Endothelial cell of umbilical vein (primary cell): ENCODE measurements around the gene TBCD. TPM values are rescaled to one million over a fixed set of nuclear protein-coding genes. Genes with fewer than 3 reads are reported as not detected.

Source experiments
- BruUV-seq: library from RNA; stranded (reverse); fragments of 400-500 nt; replicated peaks from 2 replicates; lab custom pipeline; 2021; lab: Mats Ljungman, UMichigan
- CTCF ChIA-PET: fragments of 300-600, 350-600 bp; sonication (Branson Sonifier 250); formaldehyde crosslinking; loops from one replicate; lab custom pipeline; 2021; ENCODE audit warnings: antibody characterized with exemption, inconsistent platforms; lab: Charles Lee
- POLR2A ChIA-PET: fragments of 300-600, 350-600 bp; sonication (Branson Sonifier 250); formaldehyde crosslinking; loops from one replicate; lab custom pipeline; 2021; ENCODE audit warnings: antibody characterized with exemption, inconsistent platforms; lab: Charles Lee
- DNase-seq: peaks from one replicate; pipeline ENCODE4 v3.0.0-alpha.2; 2011; ENCODE audit warnings: low read depth, low spot score
- FAIRE-seq: peaks from 2 replicates; lab custom pipeline; 2011; peaks lifted over from hg19 to GRCh38; lab: Jason Lieb, UNC
- H2AFZ ChIP-seq: 2 replicates; pipeline ENCODE4 v1.6.0; 2012; ENCODE audit warnings: low read depth, low read length, control low read depth, inconsistent platforms
- H3K27ac ChIP-seq: 2 replicates; pipeline ENCODE4 v1.5.1; 2011; ENCODE audit warnings: low read depth, mild to moderate bottlenecking, control low read depth, low read length, moderate library complexity; ENCODE audit not compliant: insufficient read depth
- H3K27me3 ChIP-seq, 2 experiments: 2 replicates each; pipeline versions ENCODE4 v1.6.0 to v1.6.1; 2011; ENCODE audit warnings: low read length in 2 of 2, mixed read lengths in 1 of 2; ENCODE audit not compliant: control insufficient read depth in 2 of 2, insufficient read depth in 2 of 2
- H3K36me3 ChIP-seq, 2 experiments: 2 replicates in 1 of 2; 3 replicates in 1 of 2; pipeline ENCODE4 v1.5.1; 2011; ENCODE audit warnings: low read length in 2 of 2, mild to moderate bottlenecking in 1 of 2, moderate library complexity in 1 of 2; ENCODE audit not compliant: control insufficient read depth in 2 of 2, insufficient read depth in 2 of 2; ENCODE audit errors: extremely low read depth in 1 of 2
- H3K4me1 ChIP-seq: 3 replicates; pipeline ENCODE4 v1.5.1; 2011; ENCODE audit warnings: mild to moderate bottlenecking, low read length; ENCODE audit not compliant: control insufficient read depth, insufficient read depth; ENCODE audit errors: extremely low read depth
- H3K4me2 ChIP-seq: 2 replicates; pipeline ENCODE4 v1.6.1; 2011; ENCODE audit warnings: low read length, control low read depth, mixed read lengths; ENCODE audit not compliant: insufficient read depth
- H3K4me3 ChIP-seq, 3 experiments: fragments of 200-600 bp in 1 of 3; sonication (generic), shearing (Covaris generic) in 1 of 3; replicated peaks in 1 of 3; 2 replicates each; pipeline ENCODE4 v1.5.1; 2011 to 2016; ENCODE audit warnings: control low read depth in 3 of 3, low read length in 3 of 3, mild to moderate bottlenecking in 2 of 3, inconsistent platforms in 1 of 3, low read depth in 1 of 3, moderate library complexity in 1 of 3; ENCODE audit not compliant: insufficient read depth in 1 of 3
- H3K79me2 ChIP-seq: 2 replicates; pipeline ENCODE4 v1.6.0; 2012; ENCODE audit warnings: low read length, inconsistent platforms; ENCODE audit not compliant: control insufficient read depth, insufficient read depth
- H3K9ac ChIP-seq: replicated peaks from 2 replicates; pipeline ENCODE3; 2011; ENCODE audit warnings: low read length, control low read depth; ENCODE audit not compliant: insufficient read depth; ENCODE audit errors: extremely low read depth
- H3K9me1 ChIP-seq: replicated peaks from 3 replicates; pipeline ENCODE4 v1.6.0; 2011; ENCODE audit warnings: mild to moderate bottlenecking, low read length; ENCODE audit not compliant: control insufficient read depth, insufficient read depth; ENCODE audit errors: extremely low read depth
- H3K9me3 ChIP-seq: replicated peaks from 2 replicates; pipeline ENCODE4 v1.5.1; 2012; ENCODE audit warnings: low read length, inconsistent platforms; ENCODE audit not compliant: control insufficient read depth, insufficient read depth
- H4K20me1 ChIP-seq: replicated peaks from 2 replicates; pipeline ENCODE3; 2011; ENCODE audit warnings: mild to moderate bottlenecking, low read length; ENCODE audit not compliant: control insufficient read depth, insufficient read depth; ENCODE audit errors: extremely low read depth
- EZH2 ChIP-seq: IDR thresholded peaks from 2 replicates; pipeline ENCODE4 v1.6.1; 2012; ENCODE audit warnings: borderline replicate concordance, low read depth, mild to moderate bottlenecking, moderate library complexity, low read length, inconsistent platforms; ENCODE audit not compliant: severe bottlenecking
- FOS ChIP-seq: IDR thresholded peaks from 2 replicates; pipeline ENCODE4 v1.6.1; 2011; ENCODE audit warnings: mild to moderate bottlenecking, low read length, moderate library complexity, borderline replicate concordance; ENCODE audit not compliant: insufficient read depth
- GATA2 ChIP-seq: IDR thresholded peaks from 2 replicates; pipeline ENCODE4 v1.7.0; 2011; ENCODE audit warnings: low read depth, mild to moderate bottlenecking, moderate library complexity, mixed read lengths, low read length; ENCODE audit not compliant: insufficient read length, insufficient read depth
- JUN ChIP-seq: IDR thresholded peaks from 2 replicates; pipeline ENCODE4 v1.6.1; 2011; ENCODE audit warnings: borderline replicate concordance, low read depth; ENCODE audit not compliant: insufficient read length, insufficient read depth
- MAX ChIP-seq: IDR thresholded peaks from 2 replicates; pipeline ENCODE4 v1.6.1; 2011; ENCODE audit not compliant: insufficient read depth, insufficient read length
- MYC ChIP-seq: IDR thresholded peaks from one replicate; pipeline ENCODE4 v1.6.1; 2011; ENCODE audit warnings: mild to moderate bottlenecking, low read depth, low read length
- POLR2A ChIP-seq: IDR thresholded peaks from 2 replicates; pipeline ENCODE4 v1.6.1; 2012; ENCODE audit warnings: low read depth, mild to moderate bottlenecking, control low read depth, low read length
- POLR2AphosphoS5 ChIP-seq: IDR thresholded peaks from 2 replicates; pipeline ENCODE4 v1.6.1; 2012; ENCODE audit warnings: low read depth, mild to moderate bottlenecking, control low read depth, low read length, moderate library complexity; ENCODE audit not compliant: insufficient read depth
- dilution Hi-C: fragments of 300-500 bp; cut with MboI; formaldehyde crosslinking; loops from one replicate; pipeline ENCODE4 v1.15.0; 2019; ENCODE audit warnings: low sequenced_read_pairs; ENCODE audit not compliant: extremely low pct_ligation_motif_present
- intact Hi-C: fragments of 100-400 bp; cut with micrococcal nuclease; formaldehyde crosslinking; loops from one replicate; pipeline ENCODE4 v1.10.0; 2022
- polyA plus RNA-seq, 4 experiments: library from polyadenylated mRNA; depleted of rRNA in 3 of 4; stranded (reverse) in 3 of 4; unstranded in 1 of 4; fragments of >200 nt; gene quantifications; 2 replicates each; pipeline versions ENCODE4 v1.2.1 to v1.2.3, GENCODE V29; 2011 to 2012; ENCODE audit warnings: missing spikeins in 1 of 4
- total RNA-seq: library from RNA; stranded (reverse); gene quantifications from 2 replicates; pipeline ENCODE4 v1.2.3, GENCODE V29; 2021
- TF ChIP-seq, protein P1 (sequence below), 2 donors: IDR thresholded peaks; 1 replicate in 1 of 2; 2 replicates in 1 of 2; pipeline ENCODE4 v1.5.1; 2011; ENCODE audit warnings: low read length in 2 of 2, mild to moderate bottlenecking in 2 of 2, moderate library complexity in 2 of 2, control low read depth in 1 of 2, inconsistent platforms in 1 of 2, low read depth in 1 of 2; ENCODE audit not compliant: insufficient read depth in 1 of 2; ENCODE audit errors: extremely low read depth in 1 of 2

Gene TBCD
- total and polyA plus RNA-seq, 2 donors (not counting 3 experiments of a cell fraction or from before 2014, with no cell fraction given), result 121 to 145 TPM

- Histone ChIP-seq H3K9me1 (no peaks in the 10 kb centered on the region), H3K79me2 (no peaks in the 10 kb centered on the region), H4K20me1 (no peaks in the 10 kb centered on the region), H3K27ac (no peak overlapping the region), H3K27me3 (no peaks in the 10 kb centered on the region), H3K9me3 (no peaks in the 10 kb centered on the region), H2AFZ (no peak overlapping the region), H3K4me1 (peaks cover 9% of the 10 kb centered on the region), H3K4me3 (no peak overlapping the region), H3K4me2 (no peak overlapping the region), H3K9ac (no peak overlapping the region), H3K36me3 (no peaks in the 10 kb centered on the region)
- FAIRE-seq (no peak), DNase-seq (no peak)
- intact Hi-C loops (loop anchor here (5.0 kb wide), 2 partner anchors 117 to 183 kb away; no protein-coding TSS in a partner anchor), dilution Hi-C loops (no loop called here)
- CTCF ChIA-PET, result no interaction called here
- POLR2A ChIA-PET, result no interaction called here
- BruUV-seq, result no TSS peak
- TF ChIP-seq POLR2A, result no peak
- TF ChIP-seq MAX, result no peak
- no peak for TF ChIP-seq EZH2
- TF ChIP-seq FOS, result no peak
- TF ChIP-seq JUN, result no peak
- no peak for TF ChIP-seq GATA2
- TF ChIP-seq POLR2AphosphoS5, result no peak
Observed at GRCh38 chr17:82964851-82965341, 213.0 kb downstream of the TBCD start.

- Histone ChIP-seq H4K20me1 (no peaks in the 10 kb centered on the region), H3K27ac (no peak overlapping the region), H3K36me3 (no peaks in the 10 kb centered on the region), H3K9me1 (no peaks in the 10 kb centered on the region), H3K27me3 (no peaks in the 10 kb centered on the region), H3K4me2 (no peak overlapping the region), H3K4me1 (peaks cover 9% of the 10 kb centered on the region), H3K79me2 (no peaks in the 10 kb centered on the region), H2AFZ (no peak overlapping the region), H3K9me3 (no peaks in the 10 kb centered on the region), H3K4me3 (no peak overlapping the region), H3K9ac (no peak overlapping the region)
- CTCF ChIA-PET, result no interaction called here
- POLR2A ChIA-PET, result no interaction called here
- FAIRE-seq (no peak), DNase-seq (no peak)
- no peak for TF ChIP-seq EZH2
- no peak for TF ChIP-seq JUN
- no peak for TF ChIP-seq FOS
- TF ChIP-seq MYC, result no peak
- TF ChIP-seq POLR2A, result no peak
- TF ChIP-seq GATA2, result no peak
- TF ChIP-seq, protein P1, sequence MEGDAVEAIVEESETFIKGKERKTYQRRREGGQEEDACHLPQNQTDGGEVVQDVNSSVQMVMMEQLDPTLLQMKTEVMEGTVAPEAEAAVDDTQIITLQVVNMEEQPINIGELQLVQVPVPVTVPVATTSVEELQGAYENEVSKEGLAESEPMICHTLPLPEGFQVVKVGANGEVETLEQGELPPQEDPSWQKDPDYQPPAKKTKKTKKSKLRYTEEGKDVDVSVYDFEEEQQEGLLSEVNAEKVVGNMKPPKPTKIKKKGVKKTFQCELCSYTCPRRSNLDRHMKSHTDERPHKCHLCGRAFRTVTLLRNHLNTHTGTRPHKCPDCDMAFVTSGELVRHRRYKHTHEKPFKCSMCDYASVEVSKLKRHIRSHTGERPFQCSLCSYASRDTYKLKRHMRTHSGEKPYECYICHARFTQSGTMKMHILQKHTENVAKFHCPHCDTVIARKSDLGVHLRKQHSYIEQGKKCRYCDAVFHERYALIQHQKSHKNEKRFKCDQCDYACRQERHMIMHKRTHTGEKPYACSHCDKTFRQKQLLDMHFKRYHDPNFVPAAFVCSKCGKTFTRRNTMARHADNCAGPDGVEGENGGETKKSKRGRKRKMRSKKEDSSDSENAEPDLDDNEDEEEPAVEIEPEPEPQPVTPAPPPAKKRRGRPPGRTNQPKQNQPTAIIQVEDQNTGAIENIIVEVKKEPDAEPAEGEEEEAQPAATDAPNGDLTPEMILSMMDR (IDR thresholded peaks at IDR 0.05; ENCODE audit: extremely low read depth in 1 of 2, insufficient read depth in 1 of 2, low read depth in 1 of 2, low read length in 2 of 2), result no peak
- no peak for TF ChIP-seq MAX
- no peak for TF ChIP-seq POLR2AphosphoS5
- no TSS peak for BruUV-seq
- intact Hi-C loops (no loop called here), dilution Hi-C loops (no loop called here)
Observed at GRCh38 chr17:82965371-82965770, 213.5 kb downstream of the TBCD start.
